IPS-20b (cell line): Measurements from ENCODE around the gene S1PR5.
"Not testable (repeated sequence)": the region's sequence is repeated elsewhere in the genome, so short reads cannot be mapped to it uniquely, and the experiment has no call there.

ENCODE experiments used
- H3K27ac ChIP-seq: one replicate; pipeline ENCODE4 v1.5.1; 2013; ENCODE audit warnings: low read length
- H3K27me3 ChIP-seq: 2 replicates; pipeline ENCODE4 v1.6.1; 2013; ENCODE audit warnings: mild to moderate bottlenecking, low read length, inconsistent platforms; ENCODE audit not compliant: insufficient read depth
- H3K36me3 ChIP-seq: 2 replicates; pipeline ENCODE4 v1.6.1; 2013; ENCODE audit warnings: low read depth, mild to moderate bottlenecking, inconsistent platforms, low read length, moderate library complexity; ENCODE audit not compliant: insufficient read depth
- H3K4me1 ChIP-seq: 2 replicates; pipeline ENCODE4 v1.6.1; 2013; ENCODE audit warnings: mild to moderate bottlenecking, control low read depth, inconsistent platforms, low read length, moderate library complexity; ENCODE audit not compliant: insufficient read depth
- H3K4me3 ChIP-seq: 2 replicates; pipeline ENCODE4 v1.5.1; 2013; ENCODE audit warnings: mild to moderate bottlenecking, low read length, inconsistent platforms
- H3K9ac ChIP-seq: 2 replicates; pipeline ENCODE4 v1.6.1; 2013; ENCODE audit warnings: low read depth, mild to moderate bottlenecking, inconsistent platforms, low read length, moderate library complexity
- H3K9me3 ChIP-seq: 2 replicates; pipeline ENCODE4 v1.6.1; 2013; ENCODE audit warnings: mild to moderate bottlenecking, low read depth, low read length, inconsistent platforms; ENCODE audit not compliant: insufficient read depth

Gene S1PR5

DNA sequence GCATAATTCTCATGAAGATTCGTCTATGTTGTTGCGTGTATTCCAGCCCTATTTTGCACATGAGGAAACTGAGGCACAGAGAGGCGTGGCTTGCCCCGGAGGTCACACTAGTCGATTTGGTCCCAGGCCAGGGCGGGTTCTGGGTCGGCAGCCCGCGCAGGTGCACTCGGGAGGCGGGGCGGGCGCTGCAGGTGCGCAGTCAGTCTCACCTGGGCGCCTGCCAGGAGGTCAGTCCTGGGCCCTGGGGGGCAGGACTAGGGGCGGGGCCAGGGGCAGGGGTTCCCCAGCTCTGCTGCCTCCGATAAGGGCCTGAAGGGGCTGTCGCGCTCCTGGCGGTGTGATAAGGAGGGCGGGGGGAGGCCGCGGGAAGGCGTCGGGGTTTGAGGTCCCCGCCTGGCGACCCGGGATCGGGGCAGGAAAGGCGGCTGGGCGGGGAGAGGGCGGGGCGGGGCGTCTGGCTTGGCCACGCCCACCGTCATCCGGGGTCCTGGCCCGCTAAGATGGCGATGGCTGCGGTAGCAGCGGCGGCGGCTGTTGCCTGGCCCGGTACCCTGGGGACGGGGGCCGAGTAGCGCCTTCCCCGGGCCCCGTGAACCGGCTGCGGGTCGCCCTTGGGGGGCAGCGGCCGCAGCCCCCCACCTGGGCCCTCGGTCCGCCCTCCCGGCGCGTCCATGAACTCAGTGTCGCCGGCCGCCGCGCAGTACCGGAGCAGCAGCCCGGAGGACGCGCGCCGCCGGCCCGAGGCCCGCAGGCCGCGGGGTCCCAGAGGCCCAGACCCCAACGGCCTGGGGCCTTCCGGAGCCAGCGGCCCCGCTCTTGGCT is 26.4 kb upstream of the S1PR5 start, which contains the start of gene ATG4D:
Gene ATG4D (plus strand): TSS at position 485 of the 822 bp plus-strand sequence. CDS start 187 bp downstream, at position 672.
- H3K4me3 ChIP-seq, result peak within 1 kb of the TSS; percentile 89
- H3K9ac ChIP-seq, result peak within 1 kb of the TSS; percentile 82
- H3K9me3 ChIP-seq, result no peaks in the 10 kb centered on the region
- H3K27me3 ChIP-seq, result no peaks in the 10 kb centered on the region
- no peaks in the 10 kb centered on the region for H3K4me1 ChIP-seq
- peaks cover 12% of the 10 kb centered on the region; the same call in 1 of the 2 replicates for H3K36me3 ChIP-seq
- H3K27ac ChIP-seq, result no peak within 1 kb of the TSS

DNA sequence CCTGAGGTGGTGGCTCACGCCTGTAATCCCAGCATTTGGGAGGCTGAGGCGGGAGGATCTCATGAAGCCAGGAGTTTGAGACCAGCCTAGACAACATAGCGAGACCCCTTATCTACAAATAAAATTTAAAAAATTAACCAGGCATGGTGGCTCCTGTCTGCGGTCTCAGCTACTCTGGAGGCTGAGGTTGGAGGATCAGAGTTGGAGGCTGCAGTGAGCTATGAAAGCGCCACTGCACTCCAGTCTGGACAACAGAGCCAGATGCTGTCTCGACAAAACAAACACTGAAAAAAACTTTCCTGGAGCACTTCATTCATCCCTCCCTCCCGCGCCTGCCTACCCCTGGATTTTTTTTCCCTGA is 25.8 kb upstream of the S1PR5 start:
- H3K27ac ChIP-seq, result no peak overlapping the region
- H3K9me3 ChIP-seq, result no peaks in the 10 kb centered on the region
- no peak overlapping the region for H3K9ac ChIP-seq
- H3K4me3 ChIP-seq, result peak overlapping the region; percentile 89; the same call in 1 of the 2 replicates
- peaks cover 7% of the 10 kb centered on the region; the same call in 1 of the 2 replicates for H3K36me3 ChIP-seq
- H3K4me1 ChIP-seq, result no peaks in the 10 kb centered on the region
- no peaks in the 10 kb centered on the region for H3K27me3 ChIP-seq

DNA sequence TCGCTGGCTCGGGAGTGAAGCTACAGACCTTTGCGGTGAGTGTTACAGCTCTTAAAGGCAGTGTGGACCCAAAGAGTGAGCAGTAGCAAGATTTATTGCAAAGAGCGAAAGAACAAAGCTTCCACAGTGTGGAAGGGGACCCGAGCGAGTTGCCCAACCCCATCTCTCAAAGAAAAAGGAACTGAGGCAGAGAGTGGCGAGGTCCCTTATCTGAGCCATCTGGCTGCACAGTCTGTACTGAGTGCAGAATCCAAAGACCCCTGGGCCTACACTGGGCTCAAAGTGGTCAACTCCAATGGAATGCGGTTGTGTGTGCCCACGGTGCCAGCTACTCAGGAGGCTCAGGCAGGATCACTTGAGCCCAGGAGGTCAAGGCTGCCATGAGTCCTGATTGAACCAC is 21.8 kb upstream of the S1PR5 start:
- not testable (repeated sequence) for H3K4me3 ChIP-seq, H3K27ac ChIP-seq, H3K36me3 ChIP-seq, H3K9me3 ChIP-seq, H3K9ac ChIP-seq, H3K4me1 ChIP-seq, H3K27me3 ChIP-seq

DNA sequence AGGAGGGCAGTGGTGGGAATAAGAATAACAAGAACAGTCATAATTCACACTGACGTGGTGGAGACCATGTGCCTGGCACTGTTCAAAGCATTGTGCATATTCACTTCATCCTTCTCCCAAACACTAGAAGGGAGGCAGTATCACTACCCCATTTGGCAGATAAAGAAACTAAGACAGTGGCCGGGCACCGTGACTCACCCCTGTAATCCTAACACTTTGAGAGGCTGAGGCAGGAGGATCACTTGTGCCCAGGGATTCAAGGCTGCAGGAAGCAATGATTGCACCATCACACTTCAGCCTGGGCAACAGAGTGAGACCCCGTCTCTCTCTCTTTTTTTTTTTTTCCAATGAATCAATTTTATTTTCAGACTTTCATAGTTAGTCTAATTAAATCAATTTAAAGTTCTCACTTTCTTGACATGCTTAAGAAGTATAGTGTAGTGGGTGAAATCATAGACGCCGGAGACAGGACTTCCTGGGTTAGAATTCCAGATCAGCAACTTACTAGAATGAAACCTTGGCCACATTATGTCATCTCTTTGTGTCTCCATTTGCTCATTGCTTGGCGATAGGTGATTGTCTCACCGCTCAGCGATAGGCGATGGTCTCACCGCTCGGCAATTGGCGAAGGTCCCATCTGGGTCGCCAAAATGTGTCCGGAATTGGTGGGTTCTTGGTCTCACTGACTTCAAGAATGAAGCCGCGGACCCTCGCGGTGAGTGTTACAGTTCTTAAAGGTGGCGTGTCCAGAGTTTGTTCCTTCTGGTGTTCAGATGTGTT is 21.1 kb upstream of the S1PR5 start:
- no peaks in the 10 kb centered on the region for H3K9me3 ChIP-seq
- no peak overlapping the region for H3K27ac ChIP-seq
- H3K9ac ChIP-seq, result no peak overlapping the region
- no peaks in the 10 kb centered on the region for H3K27me3 ChIP-seq
- no peaks in the 10 kb centered on the region for H3K36me3 ChIP-seq
- H3K4me3 ChIP-seq, result no peak overlapping the region
- no peaks in the 10 kb centered on the region for H3K4me1 ChIP-seq

DNA sequence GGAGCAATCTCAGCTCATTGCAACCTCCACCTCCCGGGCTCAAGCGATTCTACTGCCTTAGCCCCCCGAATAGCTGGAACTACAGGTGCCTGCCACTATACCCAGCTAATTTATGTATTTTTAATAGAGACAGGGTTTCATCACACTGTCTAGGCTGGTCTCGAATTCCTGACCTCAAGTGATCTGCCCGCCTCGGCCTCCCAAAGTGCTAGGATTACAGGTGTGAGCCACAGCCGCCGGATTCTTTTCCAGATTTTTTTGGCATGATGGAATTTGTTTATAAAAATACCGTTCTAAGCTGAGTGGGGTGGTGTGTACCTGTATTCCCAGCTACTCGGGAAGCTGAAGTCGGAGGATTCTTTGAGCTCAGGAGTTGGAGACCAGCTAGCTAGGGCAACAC is 20.4 kb upstream of the S1PR5 start:
- Histone ChIP-seq H3K36me3 (no peaks in the 10 kb centered on the region), H3K4me1 (no peaks in the 10 kb centered on the region), H3K27ac (no peak overlapping the region), H3K27me3 (no peaks in the 10 kb centered on the region), H3K9me3 (no peaks in the 10 kb centered on the region), H3K9ac (no peak overlapping the region), H3K4me3 (no peak overlapping the region)

DNA sequence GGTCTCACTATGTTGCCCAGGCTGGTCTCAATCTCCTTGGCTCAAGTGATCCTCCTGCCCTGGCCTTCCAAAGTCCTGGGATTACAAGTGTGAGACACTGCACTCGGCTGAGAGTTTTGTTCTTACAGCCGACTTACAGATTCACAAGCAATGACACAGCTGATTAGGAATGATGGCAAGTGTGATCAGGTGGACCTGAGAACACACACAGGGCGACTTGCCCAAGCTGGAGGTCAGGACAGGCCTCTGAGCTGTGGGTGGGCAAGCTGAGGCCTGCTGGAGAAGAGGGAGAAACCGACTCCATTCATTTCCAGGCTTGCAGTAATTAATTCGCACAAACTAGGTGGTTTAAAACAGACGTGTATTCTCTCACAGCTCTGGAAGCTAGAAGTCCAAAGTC is 18.4 kb upstream of the S1PR5 start:
- Histone ChIP-seq H3K9me3 (no peaks in the 10 kb centered on the region), H3K27me3 (no peaks in the 10 kb centered on the region), H3K4me1 (no peaks in the 10 kb centered on the region), H3K4me3 (no peak overlapping the region), H3K9ac (no peak overlapping the region), H3K36me3 (no peaks in the 10 kb centered on the region), H3K27ac (no peak overlapping the region)

DNA sequence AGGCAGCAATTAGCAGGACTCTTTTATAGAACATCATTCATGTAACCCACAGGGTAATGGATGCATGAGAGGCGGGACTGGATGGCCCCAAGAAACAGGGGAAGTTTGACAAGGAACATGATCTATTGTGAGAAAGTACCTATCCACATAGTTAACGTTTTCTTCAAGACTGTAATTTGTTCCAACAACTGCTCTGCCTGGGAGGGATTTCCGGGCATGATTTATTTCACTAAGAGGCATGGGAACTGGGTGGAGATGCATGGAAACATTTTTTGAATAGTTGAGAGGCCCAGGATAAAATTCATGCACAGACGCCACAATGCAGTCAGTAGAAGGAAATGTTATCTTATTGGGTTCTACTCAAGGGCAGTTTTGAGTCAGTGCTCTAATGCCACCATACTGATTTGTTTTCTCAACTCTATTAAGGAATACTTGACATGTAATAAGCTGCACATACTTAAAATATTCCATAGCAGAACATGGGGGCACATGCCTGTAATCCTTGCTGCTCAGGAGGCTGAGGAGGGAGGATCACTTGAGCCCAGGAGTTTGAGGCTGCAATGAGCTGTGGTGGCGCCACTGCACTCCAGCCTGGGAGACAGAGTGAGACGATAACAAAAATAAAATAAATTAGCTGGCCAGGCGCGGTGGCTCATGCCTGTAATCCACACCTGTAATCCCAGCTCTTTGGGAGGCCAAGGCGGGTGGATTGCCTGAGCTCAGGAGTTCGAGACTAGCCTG is 16.6 kb upstream of the S1PR5 start:
- Histone ChIP-seq H3K9me3 (no peaks in the 10 kb centered on the region), H3K36me3 (no peaks in the 10 kb centered on the region), H3K4me1 (no peaks in the 10 kb centered on the region), H3K27ac (no peak overlapping the region), H3K4me3 (no peak overlapping the region), H3K27me3 (no peaks in the 10 kb centered on the region), H3K9ac (no peak overlapping the region)

DNA sequence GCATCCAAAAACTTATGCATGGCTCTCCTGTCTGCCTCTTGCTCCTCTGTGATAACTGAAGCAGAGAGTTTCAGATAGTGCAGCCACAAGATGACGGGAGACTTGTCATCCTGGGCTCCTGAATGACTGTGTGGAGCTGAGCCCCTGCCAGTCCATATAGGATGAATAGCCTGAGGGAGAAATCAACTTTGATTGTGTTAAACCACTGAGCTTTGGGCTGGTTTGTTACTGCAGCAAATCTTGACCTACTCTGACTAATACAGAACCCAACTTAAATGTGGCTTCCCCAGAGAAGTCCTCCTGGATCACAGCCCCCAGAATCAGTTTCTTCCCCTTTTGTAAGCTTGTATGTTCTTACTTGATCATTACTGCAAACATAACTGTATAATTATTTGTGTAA is 15.2 kb upstream of the S1PR5 start:
- Histone ChIP-seq H3K4me1 (no peaks in the 10 kb centered on the region), H3K27me3 (no peaks in the 10 kb centered on the region), H3K36me3 (no peaks in the 10 kb centered on the region), H3K9me3 (no peaks in the 10 kb centered on the region), H3K9ac (no peak overlapping the region), H3K27ac (no peak overlapping the region), H3K4me3 (no peak overlapping the region)

DNA sequence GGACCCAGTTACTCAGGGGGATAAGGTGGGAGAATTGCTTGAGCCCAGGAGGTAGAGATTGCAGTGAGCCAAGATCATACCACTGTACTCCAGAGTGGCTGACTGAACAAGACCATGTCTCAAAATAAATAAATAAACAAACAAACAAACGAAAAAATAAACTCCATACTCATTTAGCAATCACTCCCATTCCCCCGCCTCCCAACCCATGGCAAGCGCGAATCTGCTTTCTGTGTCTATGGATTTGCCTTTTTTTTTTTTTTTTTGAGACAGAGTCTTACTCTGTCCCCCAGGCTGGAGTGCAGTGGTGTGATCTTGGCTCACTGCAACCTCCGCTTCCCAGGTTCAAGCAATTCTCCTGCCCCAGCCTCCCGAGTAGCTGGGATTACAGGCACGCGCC is 9.6 kb upstream of the S1PR5 start:
- H3K27ac ChIP-seq, H3K9ac ChIP-seq, H3K4me3 ChIP-seq, H3K36me3 ChIP-seq, H3K4me1 ChIP-seq, H3K9me3 ChIP-seq, H3K27me3 ChIP-seq: not testable (repeated sequence)

DNA sequence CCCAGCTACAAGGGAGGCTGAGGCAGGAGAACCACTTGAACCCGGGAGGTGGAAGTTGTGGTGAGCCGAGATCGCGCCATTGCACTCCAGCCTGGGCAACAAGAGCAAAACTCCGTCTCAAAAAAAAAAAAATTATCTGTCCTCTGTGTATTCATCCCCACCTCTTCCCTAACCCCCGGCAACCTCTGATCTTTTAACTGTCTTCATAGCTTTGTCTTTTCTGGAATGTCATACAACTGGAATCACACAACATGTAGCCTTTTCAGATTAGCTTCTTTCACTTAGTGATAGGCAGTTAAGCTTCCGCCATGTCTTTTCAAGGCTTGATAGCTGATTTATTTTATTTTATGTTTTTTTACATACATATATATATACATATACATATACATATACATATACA is 8.4 kb upstream of the S1PR5 start:
- H3K36me3 ChIP-seq, result no peaks in the 10 kb centered on the region
- H3K9ac ChIP-seq, result no peak overlapping the region
- no peak overlapping the region for H3K4me3 ChIP-seq
- no peaks in the 10 kb centered on the region for H3K9me3 ChIP-seq
- no peaks in the 10 kb centered on the region for H3K27me3 ChIP-seq
- H3K27ac ChIP-seq, result no peak overlapping the region
- no peaks in the 10 kb centered on the region for H3K4me1 ChIP-seq

DNA sequence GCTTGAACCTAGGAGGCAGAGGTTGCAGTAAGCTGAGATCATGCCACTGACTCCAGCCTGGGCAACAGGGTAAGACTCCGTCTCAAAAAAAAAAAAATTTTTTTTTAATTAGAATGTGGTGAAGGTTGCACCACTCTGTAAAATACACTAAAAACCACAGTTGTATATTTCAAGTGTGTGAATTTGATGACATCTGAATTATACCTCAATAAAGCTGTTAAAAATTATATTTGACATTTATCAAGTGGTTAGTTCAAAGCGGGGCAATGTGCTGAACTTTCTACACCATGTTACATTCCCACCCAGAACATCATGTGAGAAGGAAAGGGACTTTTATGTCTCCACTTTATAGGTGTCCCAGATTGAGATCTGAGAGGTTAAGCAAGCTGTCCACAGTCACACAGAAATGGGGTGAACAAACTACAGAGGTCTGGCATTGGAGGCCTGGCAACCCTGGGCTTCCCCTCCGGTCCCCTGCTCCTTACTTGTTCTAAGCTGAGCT is 5.9 kb upstream of the S1PR5 start:
- Histone ChIP-seq H3K9ac (no peak overlapping the region), H3K27ac (no peak overlapping the region), H3K36me3 (no peaks in the 10 kb centered on the region), H3K4me3 (no peak overlapping the region), H3K27me3 (peaks cover 22% of the 10 kb centered on the region), H3K4me1 (0 out of 2 replicates have a peak, but pooled peaks cover 1% of the 10 kb centered on the region), H3K9me3 (no peaks in the 10 kb centered on the region)
